GM10248 (cell line): ENCODE data around the gene SERTAD2.
A peak's percentile ranks its signal among the peaks of the same experiment; 100 is the strongest.

Source experiments
- CTCF ChIA-PET: fragments of 300-600 bp; sonication (Branson Sonifier 250); formaldehyde crosslinking; extraction: SDS; loops from one replicate; lab custom pipeline; 2021; ENCODE audit warnings: antibody characterized with exemption; lab: Yijun Ruan, JAX
- POLR2A ChIA-PET: fragments of 350-650 bp; sonication (Branson Sonifier 250); formaldehyde crosslinking; extraction: SDS; loops from one replicate; lab custom pipeline; 2020; ENCODE audit warnings: antibody characterized with exemption; lab: Yijun Ruan, JAX
- DNase-seq: peaks from one replicate; pipeline ENCODE4 v3.0.0; 2012; ENCODE audit errors: extremely low spot score
- TF ChIP-seq, protein P1 (sequence below): IDR thresholded peaks from 2 replicates; pipeline ENCODE4 v1.5.1; 2012; ENCODE audit warnings: mild to moderate bottlenecking, low read depth; ENCODE audit errors: extremely low read depth, missing control alignments, control extremely low read depth

SERTAD2 gene

GRCh38 chr2:64635976-64636911, 17.5 kb downstream of the SERTAD2 start:
- CTCF ChIA-PET = interaction anchor here (1.0 to 5.5 kb wide), 14 partner anchors 8 to 305 kb away, joined by 3 to 43 read pairs (median 4); partner anchors contain the start of gene SERTAD2
- DNase-seq = peak; percentile 67
- TF ChIP-seq, protein P1, sequence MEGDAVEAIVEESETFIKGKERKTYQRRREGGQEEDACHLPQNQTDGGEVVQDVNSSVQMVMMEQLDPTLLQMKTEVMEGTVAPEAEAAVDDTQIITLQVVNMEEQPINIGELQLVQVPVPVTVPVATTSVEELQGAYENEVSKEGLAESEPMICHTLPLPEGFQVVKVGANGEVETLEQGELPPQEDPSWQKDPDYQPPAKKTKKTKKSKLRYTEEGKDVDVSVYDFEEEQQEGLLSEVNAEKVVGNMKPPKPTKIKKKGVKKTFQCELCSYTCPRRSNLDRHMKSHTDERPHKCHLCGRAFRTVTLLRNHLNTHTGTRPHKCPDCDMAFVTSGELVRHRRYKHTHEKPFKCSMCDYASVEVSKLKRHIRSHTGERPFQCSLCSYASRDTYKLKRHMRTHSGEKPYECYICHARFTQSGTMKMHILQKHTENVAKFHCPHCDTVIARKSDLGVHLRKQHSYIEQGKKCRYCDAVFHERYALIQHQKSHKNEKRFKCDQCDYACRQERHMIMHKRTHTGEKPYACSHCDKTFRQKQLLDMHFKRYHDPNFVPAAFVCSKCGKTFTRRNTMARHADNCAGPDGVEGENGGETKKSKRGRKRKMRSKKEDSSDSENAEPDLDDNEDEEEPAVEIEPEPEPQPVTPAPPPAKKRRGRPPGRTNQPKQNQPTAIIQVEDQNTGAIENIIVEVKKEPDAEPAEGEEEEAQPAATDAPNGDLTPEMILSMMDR = peak; percentile 15
- POLR2A ChIA-PET = interaction anchor here (1.2 kb wide), 1 partner anchor 115 kb away, joined by 4 read pairs; no protein-coding TSS in a partner anchor

GRCh38 chr2:64634345-64635267, 19.1 kb downstream of the SERTAD2 start:
- CTCF ChIA-PET = interaction anchor here (1.1 to 3.2 kb wide), 8 partner anchors 9 to 303 kb away, joined by 4 to 10 read pairs (median 7); partner anchors contain the start of gene SERTAD2
- TF ChIP-seq, protein P1 = no peak
- DNase-seq = no peak
- POLR2A ChIA-PET = interaction anchor here (0.6 kb wide), 1 partner anchor 10 kb away, joined by 10 read pairs; no protein-coding TSS in a partner anchor

- CTCF ChIA-PET = interaction anchor here (1.2 to 3.3 kb wide), 11 partner anchors 8 to 24 kb away, joined by 3 to 13 read pairs (median 7); partner anchors contain the start of gene SERTAD2
- POLR2A ChIA-PET = interaction anchor here (0.6 kb wide), 1 partner anchor 15 kb away, joined by 6 read pairs; no protein-coding TSS in a partner anchor
- TF ChIP-seq, protein P1 = no peak
- DNase-seq = no peak
These were observed 20.6 kb downstream of the SERTAD2 start for GRCh38 chr2:64632835-64633819.

DNA sequence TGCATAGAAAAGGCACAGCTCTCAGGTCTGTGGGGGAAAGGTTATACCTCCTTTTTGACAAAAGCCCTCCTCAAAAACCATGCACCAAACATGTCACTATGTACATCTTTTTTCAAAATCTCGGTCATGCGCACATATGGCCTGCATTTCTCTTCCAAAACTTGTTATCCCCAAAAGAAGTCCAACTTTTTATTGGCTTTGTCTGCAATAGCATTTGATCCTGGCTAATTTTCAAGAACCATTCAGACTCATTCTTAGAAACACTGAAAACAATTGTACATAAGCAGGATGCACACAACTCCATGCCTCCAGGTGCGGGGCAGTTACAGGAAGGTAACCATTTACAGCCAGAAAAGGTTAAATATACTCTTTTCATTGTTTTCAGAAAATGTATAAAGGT, 21.9 kb downstream of the SERTAD2 start:
- DNase-seq = no peak
- TF ChIP-seq, protein P1 = no peak
- POLR2A ChIA-PET = interaction anchor here (1.2 kb wide), 1 partner anchor 13 kb away, joined by 3 read pairs; no protein-coding TSS in a partner anchor

DNA sequence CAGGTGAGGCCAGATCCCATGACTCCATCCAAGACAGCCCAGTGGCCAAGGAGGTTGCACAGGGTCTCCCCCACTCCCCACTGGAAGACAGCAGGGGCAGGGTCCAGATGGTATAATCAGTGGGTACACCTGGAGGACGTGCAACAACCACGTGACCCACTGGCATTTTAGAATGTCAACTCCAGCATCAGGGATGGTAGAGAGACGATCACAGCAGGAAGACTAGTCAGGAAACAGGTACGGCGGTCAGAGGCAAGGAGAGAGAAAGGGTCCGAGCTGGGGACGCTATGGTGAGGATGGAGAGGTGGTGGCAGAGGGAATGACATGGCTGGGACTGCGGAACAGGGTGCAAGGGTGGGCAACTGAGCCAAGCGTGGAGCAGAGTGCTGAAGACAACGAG, 23.0 kb downstream of the SERTAD2 start:
- DNase-seq = no peak
- ChIA-PET CTCF (interaction anchor here (1.3 to 7.2 kb wide), 5 partner anchors 11 to 233 kb away, joined by 3 to 72 read pairs (median 8); no protein-coding TSS in a partner anchor), POLR2A (interaction anchor here (1.2 kb wide), 1 partner anchor 14 kb away, joined by 3 read pairs; no protein-coding TSS in a partner anchor)
- TF ChIP-seq, protein P1 = no peak

More for the DNA sequence above, 21.9 kb downstream of the SERTAD2 start:
- CTCF ChIA-PET = interaction anchor here (1.3 to 3.3 kb wide), 5 partner anchors 10 to 130 kb away, joined by 3 to 13 read pairs (median 3); no protein-coding TSS in a partner anchor
